ENCODE results near the gene PTPRD. TPM values are rescaled to one million over a fixed set of nuclear protein-coding genes. Genes with fewer than 3 reads are reported as not detected.

PTPRD gene
- total and polyA plus RNA-seq, 3 experiments from 2014 or later, result 0.02 to 0.04 TPM; not detected in 1

DNA sequence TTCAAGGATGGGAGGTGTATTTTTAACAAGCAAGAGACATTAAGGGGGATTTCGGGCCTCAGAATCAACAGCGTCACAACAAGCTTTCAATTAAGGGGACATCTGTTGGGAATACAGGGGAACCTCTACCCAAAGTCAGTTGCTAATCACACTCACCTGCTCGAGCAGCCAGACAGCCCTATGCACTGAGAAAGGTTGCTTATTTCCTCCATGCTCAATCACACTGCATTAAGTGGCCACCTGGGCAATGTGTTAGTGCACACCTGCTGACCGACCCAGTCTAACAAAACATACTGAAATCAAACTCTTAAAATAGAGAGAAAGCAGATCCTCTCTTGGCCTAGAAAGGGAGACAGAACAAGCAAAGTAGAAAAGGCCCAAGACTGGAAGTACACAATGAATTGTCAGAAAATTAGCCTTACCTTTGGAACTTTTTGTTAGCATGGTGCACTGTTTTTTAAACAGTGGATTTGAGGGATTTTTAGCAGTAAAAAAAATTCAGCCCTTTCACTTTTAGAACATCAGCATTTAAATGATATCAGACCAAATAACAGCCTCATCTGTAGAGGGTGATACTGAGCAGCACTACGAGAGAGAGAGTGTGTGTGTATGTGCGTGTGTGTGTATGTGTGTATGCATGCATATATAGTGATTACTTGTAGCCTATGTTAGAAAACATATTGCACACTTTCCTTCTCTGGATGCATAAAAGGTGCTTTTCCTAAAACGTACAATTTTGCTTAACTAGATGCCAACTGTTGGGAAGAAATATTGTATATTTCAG, 1694.7 kb downstream of the PTPRD start:
- H3K27me3 Mint-ChIP-seq, result no peaks in the 10 kb centered on the region
- no peak overlapping the region for H3K27ac ChIP-seq (ENCODE audit: low read depth, low read length)

DNA sequence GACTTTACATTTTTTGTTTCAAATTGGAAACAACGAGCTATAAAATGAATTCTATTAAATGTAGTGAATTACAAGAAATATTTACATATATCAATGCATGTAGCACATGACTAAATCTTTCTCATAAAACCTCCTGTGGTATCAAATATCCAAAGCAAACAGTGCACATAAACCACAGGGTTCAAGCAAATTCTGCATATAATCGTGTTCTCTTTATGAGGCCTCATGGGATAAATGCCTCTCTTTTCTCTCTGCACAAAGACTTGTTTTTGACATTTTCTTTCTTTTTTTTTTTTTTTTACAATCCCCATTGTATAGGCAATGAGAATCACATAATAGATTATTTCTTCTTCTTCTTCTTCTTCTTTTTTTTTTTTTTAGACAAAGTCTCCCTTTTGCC, 1696.0 kb downstream of the PTPRD start:
- Histone ChIP-seq H3K36me3 (ENCODE audit: insufficient read depth, low read length) (no peaks in the 10 kb centered on the region), H3K4me3 (ENCODE audit: low read length) (no peak overlapping the region), H3K27ac (ENCODE audit: low read depth, low read length) (no peak overlapping the region), H3K9me3 (ENCODE audit: low read length) (no peaks in the 10 kb centered on the region), H3K4me1 (ENCODE audit: insufficient read depth, low read length) (no peaks in the 10 kb centered on the region), H3K27me3 (ENCODE audit: insufficient read depth, low read length, poor library complexity, severe bottlenecking) (no peaks in the 10 kb centered on the region)
- ChIA-PET CTCF (no interaction called here), POLR2A (no interaction called here)
- no peak for DNase-seq
- Mint-ChIP-seq H3K4me3 (no peak overlapping the region), H3K27me3 (no peaks in the 10 kb centered on the region), H3K9me3 (peaks cover 0 to 4% (median 2%) of the 10 kb centered on the region in 5 donors), H3K36me3 (no peaks in the 10 kb centered on the region), H3K27ac (no peak overlapping the region), H3K4me1 (no peaks in the 10 kb centered on the region)

More for the DNA sequence above, 1694.7 kb downstream of the PTPRD start:
- Histone ChIP-seq H3K9me3 (ENCODE audit: low read length) (no peaks in the 10 kb centered on the region), H3K4me1 (ENCODE audit: insufficient read depth, low read length) (no peaks in the 10 kb centered on the region), H3K36me3 (ENCODE audit: insufficient read depth, low read length) (no peaks in the 10 kb centered on the region), H3K4me3 (ENCODE audit: low read length) (no peak overlapping the region), H3K27me3 (ENCODE audit: insufficient read depth, low read length, poor library complexity, severe bottlenecking) (no peaks in the 10 kb centered on the region)
- DNase-seq, result no peak
- no peak overlapping the region for H3K27ac Mint-ChIP-seq
- peaks cover 0 to 4% (median 2%) of the 10 kb centered on the region in 5 donors for H3K9me3 Mint-ChIP-seq
- CTCF ChIA-PET, result no interaction called here
- H3K4me3 Mint-ChIP-seq, result no peak overlapping the region
- H3K36me3 Mint-ChIP-seq, result no peaks in the 10 kb centered on the region
- no peaks in the 10 kb centered on the region for H3K4me1 Mint-ChIP-seq
- POLR2A ChIA-PET, result no interaction called here

DNA sequence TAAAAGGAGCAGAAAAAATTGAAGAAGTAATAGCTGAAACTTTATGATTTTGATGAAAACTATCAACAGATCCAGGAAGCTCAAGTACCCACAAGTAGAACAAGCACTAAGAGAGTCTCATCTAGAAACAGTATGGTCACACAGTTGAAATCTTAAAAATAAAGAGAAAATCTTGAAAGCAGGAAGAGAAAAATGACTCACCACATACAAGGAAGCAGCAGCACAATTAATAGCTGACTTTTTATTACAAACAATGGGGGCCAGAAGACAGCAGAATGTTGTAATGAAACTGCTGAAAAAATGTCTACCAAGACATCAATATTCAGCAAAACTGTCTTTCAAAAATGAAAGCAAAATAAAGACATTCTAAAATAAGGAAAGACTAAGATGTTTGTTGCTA, 1704.9 kb downstream of the PTPRD start:
- no peaks in the 10 kb centered on the region for H3K4me1 ChIP-seq (ENCODE audit: insufficient read depth, low read length)
- peaks cover 0 to 13% (median 2%) of the 10 kb centered on the region in 5 donors for H3K9me3 Mint-ChIP-seq
- H3K27me3 ChIP-seq (ENCODE audit: insufficient read depth, low read length, poor library complexity, severe bottlenecking), result no peaks in the 10 kb centered on the region
- POLR2A ChIA-PET, result no interaction called here
- H3K36me3 Mint-ChIP-seq, result no peaks in the 10 kb centered on the region
- H3K9me3 ChIP-seq (ENCODE audit: low read length), result no peaks in the 10 kb centered on the region
- DNase-seq, result no peak
- H3K27ac ChIP-seq (ENCODE audit: low read depth, low read length), result no peak overlapping the region
- no peak overlapping the region for H3K27ac Mint-ChIP-seq
- H3K27me3 Mint-ChIP-seq, result no peaks in the 10 kb centered on the region
- no peaks in the 10 kb centered on the region for H3K4me1 Mint-ChIP-seq
- no peaks in the 10 kb centered on the region for H3K36me3 ChIP-seq (ENCODE audit: insufficient read depth, low read length)
- H3K4me3 Mint-ChIP-seq, result no peak overlapping the region
- no peak overlapping the region for H3K4me3 ChIP-seq (ENCODE audit: low read length)
- CTCF ChIA-PET, result no interaction called here

DNA sequence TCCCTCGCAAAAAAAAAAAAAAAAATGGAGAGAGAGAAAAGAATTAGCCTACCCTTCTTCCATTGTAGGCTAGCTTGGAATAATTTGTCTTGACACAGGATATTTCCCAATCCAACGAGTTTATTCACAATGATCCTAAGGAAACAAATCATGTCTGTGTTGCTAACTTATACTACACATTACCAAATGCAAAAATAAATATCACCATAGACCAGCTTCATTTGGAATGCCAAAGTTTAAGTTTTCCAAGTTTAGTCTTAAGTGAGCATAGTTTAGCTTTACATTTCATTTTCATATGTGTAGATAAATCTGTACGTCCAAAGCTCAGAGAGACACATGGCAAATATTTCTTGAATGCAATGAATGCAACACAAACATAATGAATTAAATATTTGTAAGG, 1707.1 kb downstream of the PTPRD start:
- H3K27ac Mint-ChIP-seq, result no peak overlapping the region
- DNase-seq, result no peak
- peaks cover 0 to 13% (median 2%) of the 10 kb centered on the region in 5 donors for H3K9me3 Mint-ChIP-seq

DNA sequence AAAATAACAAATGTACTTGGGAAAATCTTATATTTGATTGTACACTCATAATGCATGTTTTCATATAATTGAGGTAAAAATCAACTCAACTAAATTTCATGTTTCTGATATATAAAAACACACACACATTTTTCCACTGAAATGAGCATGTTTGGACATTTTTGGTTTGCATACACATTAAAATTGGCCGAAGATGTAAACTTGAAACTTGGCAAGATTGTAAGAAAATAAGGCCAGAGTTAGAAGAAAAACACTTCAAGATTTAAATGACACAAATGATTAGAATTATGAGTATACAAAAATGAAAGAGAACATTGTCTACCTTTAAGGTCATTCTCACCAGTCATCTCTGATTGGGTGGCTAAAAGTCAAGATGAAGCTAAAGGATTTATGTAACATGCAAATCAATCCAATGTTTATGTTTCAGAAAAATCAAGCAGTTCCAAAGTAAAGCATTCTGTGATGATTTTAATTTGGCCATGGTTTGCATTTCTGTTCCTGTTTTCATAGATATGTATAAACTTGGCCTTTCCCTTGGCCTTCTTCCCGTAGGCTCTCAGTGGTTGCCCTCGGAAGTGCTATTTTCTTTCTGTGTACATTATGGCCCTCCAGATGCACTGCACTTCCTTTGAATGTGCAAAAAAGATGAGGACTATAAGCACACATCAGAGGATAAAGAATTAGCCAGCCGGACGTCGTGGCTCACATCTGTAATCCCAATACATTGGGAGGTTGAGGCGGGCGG, 1707.9 kb downstream of the PTPRD start:
- no peak for DNase-seq
- Histone ChIP-seq H3K27me3 (ENCODE audit: insufficient read depth, low read length, poor library complexity, severe bottlenecking) (no peaks in the 10 kb centered on the region), H3K9me3 (ENCODE audit: low read length) (no peaks in the 10 kb centered on the region), H3K27ac (ENCODE audit: low read depth, low read length) (no peak overlapping the region), H3K36me3 (ENCODE audit: insufficient read depth, low read length) (no peaks in the 10 kb centered on the region), H3K4me3 (ENCODE audit: low read length) (no peak overlapping the region), H3K4me1 (ENCODE audit: insufficient read depth, low read length) (no peaks in the 10 kb centered on the region)
- H3K4me1 Mint-ChIP-seq, result no peaks in the 10 kb centered on the region
- CTCF ChIA-PET, result no interaction called here
- H3K36me3 Mint-ChIP-seq, result no peaks in the 10 kb centered on the region
- H3K27ac Mint-ChIP-seq, result no peak overlapping the region
- H3K27me3 Mint-ChIP-seq, result no peaks in the 10 kb centered on the region
- POLR2A ChIA-PET, result no interaction called here
- no peak overlapping the region for H3K4me3 Mint-ChIP-seq
- H3K9me3 Mint-ChIP-seq, result peaks cover 0 to 13% (median 2%) of the 10 kb centered on the region in 5 donors

More for the DNA sequence above, 1707.1 kb downstream of the PTPRD start:
- CTCF ChIA-PET, result no interaction called here
- POLR2A ChIA-PET, result no interaction called here
- no peak overlapping the region for H3K4me3 ChIP-seq (ENCODE audit: low read length)
- no peaks in the 10 kb centered on the region for H3K4me1 Mint-ChIP-seq
- no peaks in the 10 kb centered on the region for H3K36me3 ChIP-seq (ENCODE audit: insufficient read depth, low read length)
- H3K27ac ChIP-seq (ENCODE audit: low read depth, low read length), result no peak overlapping the region
- H3K27me3 Mint-ChIP-seq, result no peaks in the 10 kb centered on the region
- no peak overlapping the region for H3K4me3 Mint-ChIP-seq
- H3K4me1 ChIP-seq (ENCODE audit: insufficient read depth, low read length), result no peaks in the 10 kb centered on the region
- H3K36me3 Mint-ChIP-seq, result no peaks in the 10 kb centered on the region
- no peaks in the 10 kb centered on the region for H3K27me3 ChIP-seq (ENCODE audit: insufficient read depth, low read length, poor library complexity, severe bottlenecking)
- H3K9me3 ChIP-seq (ENCODE audit: low read length), result no peaks in the 10 kb centered on the region

DNA sequence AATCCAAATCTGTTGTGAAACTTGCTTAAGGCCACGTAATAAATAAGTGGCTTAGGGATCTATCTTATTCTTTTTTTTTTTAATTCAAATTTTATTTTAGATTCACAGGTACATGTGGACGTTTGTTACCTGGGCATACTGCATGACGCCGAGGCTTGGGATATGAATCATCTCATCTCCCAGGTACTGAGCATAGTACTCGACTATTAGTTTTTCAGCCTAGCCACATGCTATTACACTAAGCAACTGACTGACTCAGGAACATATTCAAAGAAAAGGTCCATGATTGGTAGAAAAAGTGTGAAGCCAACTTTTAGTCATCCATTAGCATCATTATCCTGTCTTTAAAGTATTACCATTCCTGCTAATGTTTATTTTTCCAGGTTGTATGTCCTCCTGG, 1709.7 kb downstream of the PTPRD start:
- H3K4me3 Mint-ChIP-seq, result no peak overlapping the region
- no peak overlapping the region for H3K27ac ChIP-seq (ENCODE audit: low read depth, low read length)
- no peak overlapping the region for H3K4me3 ChIP-seq (ENCODE audit: low read length)
- H3K27me3 ChIP-seq (ENCODE audit: insufficient read depth, low read length, poor library complexity, severe bottlenecking), result no peaks in the 10 kb centered on the region
- no peaks in the 10 kb centered on the region for H3K9me3 ChIP-seq (ENCODE audit: low read length)
- H3K27ac Mint-ChIP-seq, result no peak overlapping the region
- no peak for DNase-seq
- H3K36me3 ChIP-seq (ENCODE audit: insufficient read depth, low read length), result no peaks in the 10 kb centered on the region
- H3K9me3 Mint-ChIP-seq, result peaks cover 0 to 6% (median 0%) of the 10 kb centered on the region in 5 donors
- no peaks in the 10 kb centered on the region for H3K4me1 Mint-ChIP-seq
- no peaks in the 10 kb centered on the region for H3K4me1 ChIP-seq (ENCODE audit: insufficient read depth, low read length)
- no peaks in the 10 kb centered on the region for H3K36me3 Mint-ChIP-seq
- no peaks in the 10 kb centered on the region for H3K27me3 Mint-ChIP-seq
- CTCF ChIA-PET, result no interaction called here
- POLR2A ChIA-PET, result no interaction called here

DNA sequence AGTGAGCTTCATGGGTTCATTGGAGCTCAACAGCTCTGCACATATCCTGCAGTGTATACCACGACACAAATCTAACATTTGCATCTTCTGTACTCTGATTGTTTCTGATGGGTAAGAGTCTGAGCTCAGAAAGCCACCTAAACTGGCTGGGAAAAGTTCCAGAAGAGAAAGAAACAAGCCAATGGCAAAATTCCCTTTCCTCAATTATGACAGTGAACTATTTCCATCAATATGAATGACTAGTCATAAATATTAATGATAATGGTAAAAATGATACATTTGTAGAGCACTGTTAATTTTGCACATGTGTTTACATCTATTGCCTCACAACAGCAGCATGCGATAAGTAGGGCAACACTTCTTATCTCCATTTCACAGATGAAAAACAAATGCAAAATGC, 1711.7 kb downstream of the PTPRD start:
- Histone ChIP-seq H3K4me3 (ENCODE audit: low read length) (no peak overlapping the region), H3K4me1 (ENCODE audit: insufficient read depth, low read length) (no peaks in the 10 kb centered on the region), H3K9me3 (ENCODE audit: low read length) (no peaks in the 10 kb centered on the region), H3K27ac (ENCODE audit: low read depth, low read length) (no peak overlapping the region), H3K36me3 (ENCODE audit: insufficient read depth, low read length) (no peaks in the 10 kb centered on the region), H3K27me3 (ENCODE audit: insufficient read depth, low read length, poor library complexity, severe bottlenecking) (no peaks in the 10 kb centered on the region)
- H3K36me3 Mint-ChIP-seq, result no peaks in the 10 kb centered on the region
- H3K4me1 Mint-ChIP-seq, result no peaks in the 10 kb centered on the region
- H3K27ac Mint-ChIP-seq, result no peak overlapping the region
- DNase-seq, result no peak
- H3K9me3 Mint-ChIP-seq, result peaks cover 0 to 1% (median 0%) of the 10 kb centered on the region in 5 donors
- ChIA-PET CTCF (no interaction called here), POLR2A (no interaction called here)
- no peaks in the 10 kb centered on the region for H3K27me3 Mint-ChIP-seq
- H3K4me3 Mint-ChIP-seq, result no peak overlapping the region

DNA sequence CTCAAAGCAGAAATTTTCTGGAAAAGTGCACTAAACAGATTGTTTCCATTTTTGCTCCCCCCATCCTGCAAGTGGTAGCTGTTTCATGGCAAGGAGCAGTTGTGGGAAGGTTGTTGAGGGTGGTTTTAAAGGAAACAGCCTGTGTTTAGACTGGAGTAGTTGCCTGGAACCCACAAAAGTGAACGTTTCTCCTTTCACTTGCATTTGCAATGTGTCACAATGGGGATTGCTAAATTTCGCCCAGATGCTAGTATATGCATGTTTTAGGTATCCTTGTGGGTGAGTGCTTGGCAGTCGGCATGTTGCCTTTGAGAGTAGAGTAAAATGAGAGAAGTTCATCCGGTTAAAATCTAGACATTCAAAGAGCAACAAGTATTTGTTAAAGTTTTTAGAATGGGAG, 1713.3 kb downstream of the PTPRD start:
- H3K9me3 Mint-ChIP-seq, result no peaks in the 10 kb centered on the region
- H3K4me3 Mint-ChIP-seq, result no peak overlapping the region
- Histone ChIP-seq H3K4me1 (ENCODE audit: insufficient read depth, low read length) (no peaks in the 10 kb centered on the region), H3K4me3 (ENCODE audit: low read length) (no peak overlapping the region), H3K9me3 (ENCODE audit: low read length) (no peaks in the 10 kb centered on the region), H3K27ac (ENCODE audit: low read depth, low read length) (no peak overlapping the region), H3K27me3 (ENCODE audit: insufficient read depth, low read length, poor library complexity, severe bottlenecking) (no peaks in the 10 kb centered on the region), H3K36me3 (ENCODE audit: insufficient read depth, low read length) (no peaks in the 10 kb centered on the region)
- ChIA-PET POLR2A (no interaction called here), CTCF (no interaction called here)
- no peak for DNase-seq
- no peaks in the 10 kb centered on the region for H3K36me3 Mint-ChIP-seq
- H3K4me1 Mint-ChIP-seq, result no peaks in the 10 kb centered on the region
- no peaks in the 10 kb centered on the region for H3K27me3 Mint-ChIP-seq
- H3K27ac Mint-ChIP-seq, result no peak overlapping the region
